Measurements from ENCODE around the gene GPC3.

The GPC3 gene

GRCh38 chrX:133792198-133792953 is 193.0 kb downstream of the GPC3 start:
- H3K4me3 ChIP-seq (replicated peaks; ENCODE audit: low read depth, low read length) = no peak overlapping the region
- DNase-seq (ENCODE audit: extremely low read depth, insufficient read length) = no peak
- TF ChIP-seq CTCF (IDR thresholded peaks at IDR 0.05; ENCODE audit: insufficient read depth, low read length, poor library complexity, severe bottlenecking) = peak; percentile 99
- no peaks in the 10 kb centered on the region; the same call in 1 of the 2 replicates for H3K27me3 ChIP-seq (replicated peaks; ENCODE audit: control insufficient read depth, insufficient read depth, low read length)
- H3K36me3 ChIP-seq (ENCODE audit: control insufficient read depth, insufficient read depth, low read length) = no peaks in the 10 kb centered on the region

GRCh38 chrX:133789829-133790228 is 195.6 kb downstream of the GPC3 start:
- no peak for DNase-seq (ENCODE audit: extremely low read depth, insufficient read length)
- no peak for TF ChIP-seq CTCF (IDR thresholded peaks at IDR 0.05; ENCODE audit: insufficient read depth, low read length, poor library complexity, severe bottlenecking)
- H3K4me3 ChIP-seq (replicated peaks; ENCODE audit: low read depth, low read length) = no peak overlapping the region
- no peaks in the 10 kb centered on the region; the same call in 1 of the 2 replicates for H3K27me3 ChIP-seq (replicated peaks; ENCODE audit: control insufficient read depth, insufficient read depth, low read length)
- no peaks in the 10 kb centered on the region for H3K36me3 ChIP-seq (ENCODE audit: control insufficient read depth, insufficient read depth, low read length)

GRCh38 chrX:133786382-133786781 is 199.0 kb downstream of the GPC3 start:
- Histone ChIP-seq H3K4me3 (replicated peaks; ENCODE audit: low read depth, low read length) (no peak overlapping the region), H3K27me3 (replicated peaks; ENCODE audit: control insufficient read depth, insufficient read depth, low read length) (no peaks in the 10 kb centered on the region; the same call in 1 of the 2 replicates), H3K36me3 (ENCODE audit: control insufficient read depth, insufficient read depth, low read length) (no peaks in the 10 kb centered on the region)
- TF ChIP-seq CTCF (IDR thresholded peaks at IDR 0.05; ENCODE audit: insufficient read depth, low read length, poor library complexity, severe bottlenecking) = no peak
- no peak for DNase-seq (ENCODE audit: extremely low read depth, insufficient read length)

GRCh38 chrX:133783274-133783673 is 202.1 kb downstream of the GPC3 start:
- DNase-seq (ENCODE audit: extremely low read depth, insufficient read length) = peak; percentile 24
- no peaks in the 10 kb centered on the region; the same call in 1 of the 2 replicates for H3K27me3 ChIP-seq (replicated peaks; ENCODE audit: control insufficient read depth, insufficient read depth, low read length)
- no peaks in the 10 kb centered on the region for H3K36me3 ChIP-seq (ENCODE audit: control insufficient read depth, insufficient read depth, low read length)
- TF ChIP-seq CTCF (IDR thresholded peaks at IDR 0.05; ENCODE audit: insufficient read depth, low read length, poor library complexity, severe bottlenecking) = no peak
- no peak overlapping the region for H3K4me3 ChIP-seq (replicated peaks; ENCODE audit: low read depth, low read length)

- Histone ChIP-seq H3K27me3 (replicated peaks; ENCODE audit: control insufficient read depth, insufficient read depth, low read length) (no peaks in the 10 kb centered on the region; the same call in 1 of the 2 replicates), H3K4me3 (replicated peaks; ENCODE audit: low read depth, low read length) (no peak overlapping the region), H3K36me3 (ENCODE audit: control insufficient read depth, insufficient read depth, low read length) (no peaks in the 10 kb centered on the region)
- DNase-seq (ENCODE audit: extremely low read depth, insufficient read length) = no peak
- TF ChIP-seq CTCF (IDR thresholded peaks at IDR 0.05; ENCODE audit: insufficient read depth, low read length, poor library complexity, severe bottlenecking) = no peak
Measured at GRCh38 chrX:133781174-133781573, 204.2 kb downstream of the GPC3 start.
